GM10248 (cell line): ENCODE results near the gene OR4D9.
"Not testable (repeated sequence)": the region's sequence is repeated elsewhere in the genome, so short reads cannot be mapped to it uniquely, and the experiment has no call there.

Experiments used
- CTCF ChIA-PET: fragments of 300-600 bp; sonication (Branson Sonifier 250); formaldehyde crosslinking; extraction: SDS; loops from one replicate; lab custom pipeline; 2021; ENCODE audit warnings: antibody characterized with exemption; lab: Yijun Ruan, JAX
- POLR2A ChIA-PET: fragments of 350-650 bp; sonication (Branson Sonifier 250); formaldehyde crosslinking; extraction: SDS; loops from one replicate; lab custom pipeline; 2020; ENCODE audit warnings: antibody characterized with exemption; lab: Yijun Ruan, JAX
- DNase-seq: peaks from one replicate; pipeline ENCODE4 v3.0.0; 2012; ENCODE audit errors: extremely low spot score
- CTCF ChIP-seq: IDR thresholded peaks from 2 replicates; pipeline ENCODE4 v1.5.1; 2012; ENCODE audit warnings: mild to moderate bottlenecking, low read depth; ENCODE audit errors: extremely low read depth, missing control alignments, control extremely low read depth

OR4D9 gene

DNA sequence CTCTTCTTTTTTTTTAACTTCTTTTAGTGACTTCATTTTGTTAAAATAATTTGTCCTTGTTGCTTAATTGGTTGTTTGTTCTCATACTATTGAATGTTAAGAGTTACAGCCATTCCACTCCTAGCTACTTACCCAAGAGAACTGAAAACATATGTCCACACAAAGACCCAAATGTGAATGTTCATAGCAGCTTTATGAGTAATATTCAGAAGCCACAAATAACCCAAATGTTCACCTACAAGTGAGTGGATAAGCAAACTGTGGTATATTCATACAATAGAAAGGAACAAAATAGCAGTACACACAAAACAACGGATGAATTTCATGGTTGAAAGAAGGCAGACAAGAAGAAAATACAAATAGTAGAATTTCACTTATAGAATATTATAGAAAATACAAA, 9.4 kb upstream of the OR4D9 start:
- no peak for DNase-seq
- TF ChIP-seq CTCF = no peak
- POLR2A ChIA-PET = no interaction called here
- CTCF ChIA-PET = interaction anchor here (1.2 kb wide), 1 partner anchor 35 kb away, joined by 3 read pairs; no protein-coding TSS in a partner anchor

GRCh38 chr11:59503276-59503675, 8.1 kb upstream of the OR4D9 start, which contains the start of gene OR4D11:
Gene OR4D11, plus strand, starts transcription at chr11:59503576. Its CDS starts 0 bp downstream, at chr11:59503576.
- CTCF ChIA-PET = no interaction called here
- TF ChIP-seq CTCF = no peak
- POLR2A ChIA-PET = no interaction called here
- no peak for DNase-seq

GRCh38 chr11:59511675-59512074, 336 bp downstream of the OR4D9 start:
- ChIA-PET POLR2A (no interaction called here), CTCF (interaction anchor here (1.4 kb wide), 2 partner anchors 10 to 12 kb away, joined by 3 to 4 read pairs; no protein-coding TSS in a partner anchor)
- no peak for TF ChIP-seq CTCF

DNA sequence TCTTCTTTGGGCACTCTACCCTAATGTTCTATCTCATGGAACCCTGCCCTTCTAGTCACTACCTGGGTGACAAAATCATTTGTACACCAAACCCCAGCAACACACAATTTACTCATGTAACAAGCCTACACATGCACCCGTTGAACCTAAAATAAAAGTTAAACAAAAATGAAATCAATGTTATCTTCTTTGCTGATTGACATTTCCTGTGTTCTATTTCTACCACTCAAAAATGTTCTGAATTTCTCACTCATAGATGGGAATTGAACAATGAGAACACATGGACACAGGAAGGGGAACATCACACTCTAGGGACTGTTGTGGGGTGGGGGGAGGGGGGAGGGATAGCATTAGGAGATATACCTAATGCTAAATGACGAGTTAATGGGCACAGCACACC, 8.8 kb downstream of the OR4D9 start:
- CTCF ChIA-PET, POLR2A ChIA-PET, DNase-seq: not testable (repeated sequence)

More at GRCh38 chr11:59511675-59512074, 336 bp downstream of the OR4D9 start:
- no peak for DNase-seq

- no peak for DNase-seq
- no peak for TF ChIP-seq CTCF
- CTCF ChIA-PET = no interaction called here
- POLR2A ChIA-PET = no interaction called here
Measured at GRCh38 chr11:59520741-59521140, 9.4 kb downstream of the OR4D9 start.

DNA sequence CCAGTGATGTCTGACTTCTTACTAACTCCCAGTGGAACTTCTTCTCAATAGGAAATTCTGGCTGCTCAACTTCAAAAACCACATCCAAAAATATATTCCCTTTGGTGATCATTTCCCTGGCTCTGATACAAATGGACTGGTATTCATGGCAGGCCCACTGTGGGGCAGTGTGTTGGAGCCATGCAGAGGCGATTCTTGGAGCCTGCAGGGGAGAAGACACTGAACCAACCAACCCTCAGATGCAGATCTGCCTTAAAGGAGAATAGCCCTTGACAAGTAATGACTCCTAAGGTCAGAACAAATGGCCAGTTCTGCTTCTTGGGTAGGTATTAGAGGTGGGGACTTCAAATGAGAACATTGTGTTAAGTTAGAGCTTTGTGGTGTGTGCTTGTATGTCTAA, 12.2 kb downstream of the OR4D9 start:
- no peak for DNase-seq
- CTCF ChIA-PET = no interaction called here
- no peak for TF ChIP-seq CTCF
- POLR2A ChIA-PET = no interaction called here

DNA sequence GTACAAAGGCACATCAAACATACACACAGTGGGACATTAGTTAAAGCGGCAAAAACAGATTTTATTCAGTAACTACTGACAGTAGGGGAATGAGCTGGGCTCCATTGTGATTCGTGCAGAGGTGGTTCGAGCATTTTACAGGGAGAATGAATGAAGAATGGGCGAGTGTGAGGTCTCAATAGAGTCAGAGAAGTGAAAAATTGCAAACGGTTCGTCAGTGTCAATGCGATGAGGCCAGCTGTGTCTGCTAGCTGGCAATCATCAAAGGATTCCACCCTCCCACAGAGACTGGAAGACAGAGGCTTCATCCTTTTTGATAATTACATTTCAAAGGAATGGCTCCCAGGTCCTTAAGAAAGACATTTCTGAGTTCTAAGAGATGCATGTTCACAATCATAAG, 17.4 kb downstream of the OR4D9 start:
- ChIA-PET POLR2A (no interaction called here), CTCF (interaction anchor here (1.4 to 1.6 kb wide), 2 partner anchors 8 to 20 kb away, joined by 4 to 8 read pairs; no protein-coding TSS in a partner anchor)
- no peak for TF ChIP-seq CTCF
- no peak for DNase-seq
